ENCODE measurements around the gene NELFA.

The NELFA gene

GRCh38 chr4:1938027-1938426 lies 70.7 kb downstream of the NELFA start:
- Histone ChIP-seq H3K9me3 (ENCODE audit: low read depth, low read length) (no peaks in the 10 kb centered on the region), H3K27ac (no peak overlapping the region), H3K9ac (ENCODE audit: insufficient read length) (no peak overlapping the region), H3K36me3 (ENCODE audit: insufficient read depth, low read length) (peaks cover 68% of the 10 kb centered on the region), H3K4me3 (no peak overlapping the region)
- no peak for TF ChIP-seq FOXP2 (optimal IDR thresholded peaks at IDR 0.05; ENCODE audit: control extremely low read depth, extremely low read length, insufficient read depth)
- TF ChIP-seq EZH2 (IDR thresholded peaks at IDR 0.05), result no peak
- no peak for TF ChIP-seq POLR2AphosphoS5 (IDR thresholded peaks at IDR 0.05; ENCODE audit: borderline replicate concordance, low read depth, low read length)
- no peak for DNase-seq (ENCODE audit: low read depth, low spot score)

- H3K36me3 ChIP-seq (ENCODE audit: insufficient read depth, low read length), result peaks cover 68% of the 10 kb centered on the region
- TF ChIP-seq POLR2AphosphoS5 (IDR thresholded peaks at IDR 0.05; ENCODE audit: borderline replicate concordance, low read depth, low read length) (no peak), EZH2 (IDR thresholded peaks at IDR 0.05) (no peak), FOXP2 (optimal IDR thresholded peaks at IDR 0.05; ENCODE audit: control extremely low read depth, extremely low read length, insufficient read depth) (no peak)
- no peak overlapping the region for H3K27ac ChIP-seq
- no peaks in the 10 kb centered on the region for H3K9me3 ChIP-seq (ENCODE audit: low read depth, low read length)
- no peak for DNase-seq (ENCODE audit: low read depth, low spot score)
- H3K9ac ChIP-seq (ENCODE audit: insufficient read length), result no peak overlapping the region
- H3K4me3 ChIP-seq, result no peak overlapping the region
These were observed 71.2 kb downstream of the NELFA start for GRCh38 chr4:1937550-1937949.

- Histone ChIP-seq H3K4me3 (no peak overlapping the region), H3K9me3 (ENCODE audit: low read depth, low read length) (no peaks in the 10 kb centered on the region), H3K36me3 (ENCODE audit: insufficient read depth, low read length) (peaks cover 67% of the 10 kb centered on the region), H3K9ac (ENCODE audit: insufficient read length) (no peak overlapping the region), H3K27ac (no peak overlapping the region)
- no peak for TF ChIP-seq POLR2AphosphoS5 (IDR thresholded peaks at IDR 0.05; ENCODE audit: borderline replicate concordance, low read depth, low read length)
- no peak for TF ChIP-seq EZH2 (IDR thresholded peaks at IDR 0.05)
- TF ChIP-seq FOXP2 (optimal IDR thresholded peaks at IDR 0.05; ENCODE audit: control extremely low read depth, extremely low read length, insufficient read depth), result no peak
- DNase-seq (ENCODE audit: low read depth, low spot score), result no peak
These were observed 75.1 kb downstream of the NELFA start for GRCh38 chr4:1933700-1934099.

- H3K9ac ChIP-seq (ENCODE audit: insufficient read length), result no peak overlapping the region
- no peak overlapping the region for H3K27ac ChIP-seq
- H3K4me3 ChIP-seq, result no peak overlapping the region
- H3K36me3 ChIP-seq (ENCODE audit: insufficient read depth, low read length), result peaks cover 71% of the 10 kb centered on the region
- DNase-seq (ENCODE audit: low read depth, low spot score), result no peak
- H3K9me3 ChIP-seq (ENCODE audit: low read depth, low read length), result no peaks in the 10 kb centered on the region
- TF ChIP-seq POLR2AphosphoS5 (IDR thresholded peaks at IDR 0.05; ENCODE audit: borderline replicate concordance, low read depth, low read length), result no peak
- no peak for TF ChIP-seq EZH2 (IDR thresholded peaks at IDR 0.05)
- TF ChIP-seq FOXP2 (optimal IDR thresholded peaks at IDR 0.05; ENCODE audit: control extremely low read depth, extremely low read length, insufficient read depth), result no peak
These were observed 76.0 kb downstream of the NELFA start for GRCh38 chr4:1932736-1933135.

Data from SK-N-MC (cell line).